HG03558 (cell line): Measurements from ENCODE around the gene CHTF18.
"Not testable (repeated sequence)": the region's sequence is repeated elsewhere in the genome, so short reads cannot be mapped to it uniquely, and the experiment has no call there.

Source experiments
- ATAC-seq: cut with Tn5 transposase; IDR thresholded peaks from one replicate; pipeline ENCODE4 v1.9.1; 2021; ENCODE audit warnings: moderate number of reproducible peaks; ENCODE audit not compliant: unreplicated experiment; ENCODE audit errors: extremely low read depth

Gene CHTF18

GRCh38 chr16:822909-823297 is 34.5 kb downstream of the CHTF18 start:
- ATAC-seq: no peak

DNA sequence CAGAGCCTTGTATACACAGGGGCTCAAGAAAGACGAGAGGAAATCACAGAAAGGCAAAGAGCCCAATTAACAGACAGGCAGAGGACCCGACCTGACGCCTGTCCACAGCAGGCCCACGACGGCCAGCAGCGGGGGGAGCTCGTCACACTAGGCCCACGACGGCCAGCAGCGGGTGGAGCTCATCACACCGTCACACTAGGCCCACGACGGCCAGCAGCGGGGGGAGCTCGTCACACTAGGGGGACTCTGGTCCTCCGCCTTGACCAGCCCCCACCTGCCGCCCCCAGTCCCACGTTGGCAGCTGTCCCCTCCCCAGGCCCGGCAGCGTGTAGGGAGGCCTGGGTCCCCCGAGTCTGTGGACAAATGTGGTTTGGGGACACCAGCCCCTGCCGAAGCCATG is 35.8 kb downstream of the CHTF18 start:
- no peak for ATAC-seq

DNA sequence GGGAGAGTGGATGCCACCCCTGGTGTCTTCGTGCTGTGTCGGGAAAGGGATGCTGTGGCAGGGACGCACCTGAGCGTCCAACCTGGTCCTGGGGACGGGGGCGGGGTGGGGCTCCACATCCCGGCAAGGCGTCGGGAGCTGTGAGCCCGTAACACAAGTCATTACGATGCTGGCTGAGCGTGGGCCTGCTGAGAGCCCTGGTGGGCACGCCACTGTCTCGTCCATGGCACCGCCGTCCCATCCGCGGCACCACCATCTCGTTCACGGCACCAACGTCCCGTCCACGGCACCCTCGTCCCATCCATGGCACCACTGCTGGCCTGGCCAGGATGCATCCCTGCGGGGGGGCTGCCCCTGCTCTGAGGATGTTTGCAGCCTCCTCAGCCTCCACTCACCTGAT is 36.2 kb downstream of the CHTF18 start:
- ATAC-seq: no peak

- no peak for ATAC-seq
Measured at GRCh38 chr16:825341-826061, 37.1 kb downstream of the CHTF18 start.

DNA sequence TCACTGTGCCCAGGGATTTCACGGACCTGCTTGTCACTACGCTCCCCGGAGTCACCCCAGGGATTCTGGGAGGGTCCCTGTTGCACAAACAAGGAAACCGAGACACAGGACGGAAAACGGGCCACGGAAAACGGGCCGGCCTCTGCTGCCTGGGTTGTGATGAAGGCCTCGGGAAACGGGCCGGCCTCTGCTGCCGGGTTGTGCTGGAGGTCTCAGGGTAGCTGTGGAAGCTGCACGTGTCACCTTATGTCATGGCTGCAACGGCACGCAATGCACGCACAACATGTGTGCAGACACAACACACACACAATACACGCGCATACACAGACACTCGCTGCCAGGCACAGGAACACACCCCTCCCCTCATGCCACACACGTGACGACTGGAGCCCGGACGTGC is 39.1 kb downstream of the CHTF18 start:
- ATAC-seq: no peak

- no peak for ATAC-seq
Measured at GRCh38 chr16:828891-829290, 40.5 kb downstream of the CHTF18 start.

- ATAC-seq: no peak
Measured at GRCh38 chr16:830107-830870, 41.9 kb downstream of the CHTF18 start.

DNA sequence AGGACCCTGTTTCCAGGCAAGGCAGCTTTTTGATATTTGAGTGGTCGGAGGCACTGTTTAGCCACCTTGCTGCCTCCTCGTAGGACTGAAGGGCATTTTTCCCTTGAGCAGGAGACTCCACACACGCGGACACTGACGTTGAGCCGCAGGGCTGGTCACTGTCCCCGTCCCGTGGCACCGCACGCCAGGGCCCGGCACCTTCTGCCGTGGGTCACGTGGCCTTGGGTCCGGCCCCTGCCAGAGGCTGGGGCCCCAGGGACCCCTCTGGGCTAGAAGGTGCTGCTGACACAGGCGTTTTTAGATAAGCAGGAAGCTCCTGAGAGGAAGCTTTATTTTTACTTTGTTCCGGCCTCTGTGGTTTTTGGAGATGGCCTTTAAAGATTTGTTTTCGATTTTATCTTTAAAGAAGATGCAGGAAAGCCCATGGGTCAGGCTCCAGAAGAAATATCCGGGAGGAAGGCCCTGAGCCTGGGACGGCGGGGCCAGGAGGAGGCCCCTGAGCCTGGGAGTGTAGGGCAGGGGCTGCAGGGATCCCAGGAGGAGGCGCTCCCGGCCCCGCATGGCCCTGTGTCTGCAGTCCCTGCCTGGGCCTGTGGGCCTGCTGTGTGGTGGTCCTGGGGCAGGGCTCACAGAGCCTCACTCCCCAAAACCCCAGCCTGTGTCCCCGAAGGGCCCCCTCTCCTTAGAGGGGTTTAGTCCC is 42.6 kb downstream of the CHTF18 start:
- ATAC-seq: no peak

DNA sequence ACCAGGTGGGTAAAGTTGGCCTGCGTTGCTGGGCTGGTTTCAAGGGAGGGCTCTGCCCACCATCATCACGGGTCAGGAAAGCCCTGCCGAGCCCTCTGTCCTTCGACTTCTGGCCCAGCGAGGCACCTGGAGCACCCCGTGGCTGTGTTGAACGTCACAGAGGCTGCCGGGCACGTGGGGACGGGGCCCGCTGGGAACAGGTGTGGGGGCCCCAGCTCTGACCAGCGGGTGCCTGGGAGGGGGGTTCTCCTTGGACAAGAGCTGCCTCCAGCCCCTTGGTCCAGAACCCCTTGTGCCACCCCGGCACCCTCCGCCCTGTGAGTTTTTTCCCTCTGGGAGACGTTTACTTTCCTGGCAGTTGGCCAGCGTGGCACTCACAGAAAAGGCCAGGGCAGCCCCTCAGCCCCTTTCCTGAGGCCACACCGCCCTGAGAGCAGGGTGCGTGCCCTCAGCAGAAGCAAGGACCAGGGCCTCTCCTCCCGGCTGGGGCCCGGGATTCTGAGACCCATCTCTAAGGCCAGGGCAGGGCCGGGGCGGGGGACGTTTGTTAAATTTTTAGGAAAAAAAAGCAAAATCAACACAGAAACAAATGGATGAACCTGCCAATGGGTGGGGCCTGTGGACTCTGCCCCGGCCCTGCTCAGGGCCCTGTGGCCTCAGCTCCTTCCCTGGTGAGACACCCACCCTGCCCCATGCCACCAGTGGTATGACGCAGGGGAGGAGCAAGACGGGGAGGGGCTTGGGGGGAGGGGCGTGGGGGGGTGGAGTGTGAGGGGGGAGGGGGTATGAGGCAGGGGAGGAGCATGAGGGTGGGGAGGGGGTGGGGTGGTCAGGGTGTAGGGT is 43.4 kb downstream of the CHTF18 start:
- ATAC-seq: no peak

DNA sequence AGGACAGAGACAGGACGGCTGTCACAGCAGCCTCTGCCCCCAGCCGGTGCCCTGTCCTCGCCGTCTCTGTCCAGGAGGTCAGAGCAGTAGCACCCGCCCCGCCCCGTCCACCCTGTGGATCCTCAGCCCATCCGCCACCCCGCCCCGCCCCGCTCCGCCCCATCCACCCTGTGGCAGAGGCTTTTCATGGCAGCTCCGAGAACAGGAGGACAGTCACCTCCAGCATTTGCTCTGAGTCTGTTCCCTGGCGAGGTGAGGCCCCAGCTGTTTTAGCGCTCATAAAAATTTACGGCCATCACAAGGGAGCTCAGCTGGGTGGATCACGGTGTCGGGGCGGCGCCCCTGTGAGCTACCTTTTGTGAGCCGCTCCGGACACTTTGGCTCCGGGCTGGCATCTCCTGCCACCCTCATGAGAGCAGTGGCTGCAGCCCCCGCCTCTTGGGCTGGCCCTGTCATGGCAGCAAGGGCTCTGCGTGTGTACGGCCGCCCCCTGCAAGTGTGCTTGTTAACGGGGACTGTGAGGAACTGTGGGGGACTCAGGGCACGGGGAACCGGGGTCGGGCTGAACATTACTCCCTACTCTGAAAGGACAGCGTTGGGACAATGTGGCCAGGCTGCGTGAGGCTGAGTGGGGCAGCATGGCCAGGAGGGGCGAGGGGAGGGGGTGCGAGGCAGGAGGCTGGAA is 44.4 kb downstream of the CHTF18 start:
- ATAC-seq: no peak

DNA sequence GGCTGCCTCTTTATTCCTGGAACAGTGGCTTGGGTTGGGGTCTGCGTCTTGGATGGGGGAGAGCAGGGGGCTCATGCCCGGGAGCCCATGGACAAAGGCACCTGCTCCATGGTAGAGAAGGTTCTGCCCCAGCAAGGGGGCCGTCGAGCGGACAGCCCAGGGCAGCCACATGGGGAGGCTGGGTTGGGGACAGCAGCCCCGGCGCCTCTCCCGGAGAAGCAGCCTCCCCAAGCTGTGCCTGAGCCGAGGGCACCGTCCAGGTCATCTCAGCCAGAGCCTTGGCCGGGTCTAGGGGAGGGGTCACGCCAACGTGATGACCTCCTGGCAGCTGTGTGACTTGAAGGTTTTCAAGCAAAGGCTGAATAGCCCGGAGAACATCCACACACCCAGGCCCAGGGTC is 45.0 kb downstream of the CHTF18 start:
- ATAC-seq: no peak

- no peak for ATAC-seq
Measured at GRCh38 chr16:835373-835772, 47.0 kb downstream of the CHTF18 start.

- ATAC-seq: no peak
Measured at GRCh38 chr16:836221-836620, 47.8 kb downstream of the CHTF18 start.

DNA sequence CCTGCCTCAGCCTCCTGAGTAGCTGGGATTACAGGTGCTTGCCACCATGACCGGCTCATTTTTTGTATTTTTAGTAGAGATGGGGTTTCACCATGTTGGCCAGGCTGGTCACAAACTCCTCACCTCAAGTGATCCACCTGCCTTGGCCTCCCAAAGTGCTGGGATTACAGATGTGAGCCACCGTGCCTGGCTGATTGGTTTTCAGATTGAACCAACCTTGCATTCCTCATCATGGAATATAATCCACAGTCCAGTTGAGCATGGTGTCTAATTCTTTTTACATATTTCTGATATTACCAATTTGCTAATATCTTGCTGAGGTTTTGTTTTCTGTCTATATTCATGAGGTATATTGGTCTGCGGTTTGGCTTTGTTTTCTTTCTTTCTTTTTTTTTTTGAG is 48.4 kb downstream of the CHTF18 start:
- not testable (repeated sequence) for ATAC-seq

- no peak for ATAC-seq
Measured at GRCh38 chr16:838741-839140, 50.3 kb downstream of the CHTF18 start.

DNA sequence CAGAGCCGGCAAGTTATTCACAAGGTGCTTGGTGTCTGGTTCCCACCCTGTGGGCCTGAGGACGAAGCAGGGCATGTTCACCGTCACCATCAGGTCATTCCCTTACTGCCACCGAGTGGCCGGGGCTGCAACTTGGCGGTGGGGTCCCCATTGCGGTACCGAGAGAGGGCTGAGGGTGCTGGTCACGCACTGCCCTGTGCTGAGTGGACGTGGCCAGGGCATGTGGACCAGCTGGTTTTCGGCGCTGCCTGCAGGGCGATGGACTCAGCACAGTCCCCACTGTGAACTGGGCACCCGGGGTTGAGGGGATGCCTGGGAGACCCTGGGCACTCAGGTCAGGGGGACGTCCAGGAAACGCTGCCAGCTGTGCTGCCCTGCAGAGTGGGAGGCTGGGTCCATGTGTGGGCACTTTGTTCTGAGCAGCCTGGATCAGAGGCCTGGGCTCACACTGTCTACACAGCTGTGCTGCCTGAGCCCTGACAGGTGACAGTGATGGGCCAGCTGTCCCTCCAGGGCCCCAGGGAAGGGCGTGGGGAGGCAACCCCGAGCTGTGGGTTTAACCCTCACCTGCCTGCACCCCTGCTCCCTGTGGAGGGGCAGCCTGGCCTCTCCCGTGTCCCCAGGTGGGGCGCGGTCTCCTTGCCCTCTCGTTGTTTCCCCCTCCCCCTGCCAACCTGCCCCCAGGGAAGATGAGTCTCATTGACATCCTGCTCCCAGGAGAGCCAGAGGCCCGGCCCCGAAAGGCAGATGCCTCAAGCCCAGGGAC is 51.4 kb downstream of the CHTF18 start:
- no peak for ATAC-seq

GRCh38 chr16:840561-841454 is 52.4 kb downstream of the CHTF18 start:
- ATAC-seq: no peak

- ATAC-seq: no peak
Measured at GRCh38 chr16:841455-842060, 53.1 kb downstream of the CHTF18 start.
